ENCODE results near the gene PRKACG. TPM values are rescaled to one million over a fixed set of nuclear protein-coding genes. Genes with fewer than 3 reads are reported as not detected.
"Not testable (repeated sequence)": the region's sequence is repeated elsewhere in the genome, so short reads cannot be mapped to it uniquely, and the experiment has no call there.

PRKACG gene
- total and polyA plus RNA-seq, 2 experiments from 2014 or later, result 0.13 TPM; not detected in 1

GRCh38 chr9:68996462-68996861 lies 17.5 kb downstream of the PRKACG start:
- H3K4me1 ChIP-seq (ENCODE audit: low read depth), result peaks cover 16% of the 10 kb centered on the region
- H3K4me3 ChIP-seq, result no peak overlapping the region
- no peaks in the 10 kb centered on the region for H3K9me3 ChIP-seq (ENCODE audit: low read depth)
- no peak for DNase-seq (ENCODE audit: low read depth in 1 of 2, low spot score in 1 of 2)
- TF ChIP-seq CTCF (IDR thresholded peaks at IDR 0.05; ENCODE audit: low read depth, low read length), result no peak
- H3K27ac ChIP-seq, result no peak overlapping the region
- H3K36me3 ChIP-seq, result no peaks in the 10 kb centered on the region
- no peaks in the 10 kb centered on the region for H3K27me3 ChIP-seq

- Histone ChIP-seq H3K27ac (no peak overlapping the region), H3K4me1 (ENCODE audit: low read depth) (peaks cover 16% of the 10 kb centered on the region), H3K4me3 (no peak overlapping the region), H3K27me3 (no peaks in the 10 kb centered on the region), H3K9me3 (ENCODE audit: low read depth) (no peaks in the 10 kb centered on the region), H3K36me3 (no peaks in the 10 kb centered on the region)
- TF ChIP-seq CTCF (IDR thresholded peaks at IDR 0.05; ENCODE audit: low read depth, low read length), result no peak
- no peak for DNase-seq (ENCODE audit: low read depth in 1 of 2, low spot score in 1 of 2)
These were observed 18.1 kb downstream of the PRKACG start for GRCh38 chr9:68995776-68996175.

DNA sequence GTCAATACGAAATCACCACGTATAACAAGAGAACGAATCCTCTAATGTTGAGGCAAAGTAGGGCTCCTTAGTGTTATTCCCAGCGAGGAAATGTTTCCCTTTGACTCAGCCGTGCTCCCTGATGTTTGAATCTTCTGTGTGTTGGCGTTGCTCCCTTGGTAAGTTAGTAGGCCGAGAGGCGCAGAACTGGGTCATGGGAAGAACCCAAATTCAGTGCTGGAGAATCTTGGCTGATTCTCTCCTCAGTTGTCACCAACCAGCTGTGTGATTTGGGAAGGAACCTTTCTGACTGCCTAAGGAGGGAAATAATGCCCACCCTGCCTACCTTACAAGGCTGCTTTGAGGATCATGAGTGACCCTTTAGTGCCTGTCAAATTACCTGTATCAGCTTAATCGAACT lies 22.5 kb downstream of the PRKACG start:
- Histone ChIP-seq H3K27ac (no peak overlapping the region), H3K4me1 (ENCODE audit: low read depth) (no peaks in the 10 kb centered on the region), H3K4me3 (no peak overlapping the region), H3K9me3 (ENCODE audit: low read depth) (no peaks in the 10 kb centered on the region), H3K36me3 (no peaks in the 10 kb centered on the region), H3K27me3 (no peaks in the 10 kb centered on the region)
- TF ChIP-seq CTCF (IDR thresholded peaks at IDR 0.05; ENCODE audit: low read depth, low read length), result no peak
- DNase-seq (ENCODE audit: low read depth in 1 of 2, low spot score in 1 of 2), result no peak

DNA sequence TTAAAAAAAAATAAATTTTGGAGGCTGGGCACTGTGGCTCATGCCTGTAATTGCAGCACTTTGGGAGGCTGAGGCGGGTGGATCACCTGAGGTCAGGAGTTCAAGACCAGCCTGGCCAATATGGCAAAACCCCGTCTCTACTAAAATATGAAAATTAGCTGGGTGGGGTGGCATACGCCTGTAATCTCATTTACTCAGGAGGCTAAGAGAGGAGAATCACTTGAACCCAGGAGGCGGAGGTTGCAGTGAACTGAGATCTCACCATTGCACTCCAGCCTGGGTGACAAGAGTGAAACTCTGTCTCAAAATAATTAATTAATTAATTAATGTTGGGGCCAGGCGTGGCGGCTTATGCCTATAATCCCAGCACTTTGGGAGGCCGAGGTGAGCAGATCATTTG lies 27.0 kb downstream of the PRKACG start:
- not testable (repeated sequence) for H3K27me3 ChIP-seq; H3K4me3 ChIP-seq; DNase-seq (ENCODE audit: low read depth in 1 of 2, low spot score in 1 of 2); H3K36me3 ChIP-seq; H3K27ac ChIP-seq; H3K9me3 ChIP-seq (ENCODE audit: low read depth)
- H3K4me1 ChIP-seq (ENCODE audit: low read depth), result peaks cover 24% of the 10 kb centered on the region

DNA sequence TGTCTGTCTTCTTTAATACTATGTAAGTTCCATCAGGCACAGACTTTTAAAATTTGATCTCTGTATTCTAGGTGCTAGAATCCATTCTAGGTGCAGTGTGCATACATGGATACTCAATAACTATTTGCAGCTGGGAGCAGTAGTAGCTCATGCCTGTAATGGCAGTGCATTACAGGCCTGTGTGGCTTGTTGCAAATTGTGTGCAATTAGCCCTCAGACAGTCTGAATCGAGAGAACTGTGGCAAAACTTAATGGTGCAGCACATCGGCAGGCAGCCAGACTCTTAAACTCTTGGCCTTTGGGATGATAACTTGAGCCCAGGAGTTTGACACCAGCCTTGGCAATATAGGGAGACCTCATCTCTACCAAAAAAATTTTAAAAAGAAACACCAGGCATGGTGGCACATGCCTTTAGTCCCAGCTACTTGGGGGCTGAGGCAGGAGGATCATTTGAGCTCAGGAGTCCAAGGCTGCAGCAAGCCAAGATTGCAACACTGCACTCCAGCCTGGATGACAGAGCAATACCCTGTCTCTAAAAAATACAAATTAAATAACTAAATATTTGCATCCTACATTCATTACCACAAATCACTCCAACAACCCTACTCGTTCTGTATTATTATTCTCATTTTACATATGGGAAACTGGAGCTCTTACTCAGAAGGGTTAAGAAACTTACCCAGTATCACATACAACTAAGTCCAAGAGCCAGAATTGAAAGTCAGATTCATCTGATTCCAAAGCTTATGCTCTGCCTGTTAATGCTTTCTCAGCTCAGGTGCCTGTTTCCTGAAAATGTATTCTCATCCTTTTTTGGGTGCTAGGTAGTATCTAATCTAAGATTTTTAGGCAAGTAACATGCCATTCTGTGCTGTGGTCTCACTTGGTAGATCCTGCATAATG lies 30.1 kb downstream of the PRKACG start:
- TF ChIP-seq CTCF (IDR thresholded peaks at IDR 0.05; ENCODE audit: low read depth, low read length), result no peak
- no peaks in the 10 kb centered on the region for H3K27me3 ChIP-seq
- peaks cover 55% of the 10 kb centered on the region for H3K4me1 ChIP-seq (ENCODE audit: low read depth)
- H3K4me3 ChIP-seq, result no peak overlapping the region
- no peaks in the 10 kb centered on the region for H3K9me3 ChIP-seq (ENCODE audit: low read depth)
- peak overlapping the region; percentile 90 for H3K27ac ChIP-seq
- no peak for DNase-seq (ENCODE audit: low read depth in 1 of 2, low spot score in 1 of 2)
- no peaks in the 10 kb centered on the region for H3K36me3 ChIP-seq

DNA sequence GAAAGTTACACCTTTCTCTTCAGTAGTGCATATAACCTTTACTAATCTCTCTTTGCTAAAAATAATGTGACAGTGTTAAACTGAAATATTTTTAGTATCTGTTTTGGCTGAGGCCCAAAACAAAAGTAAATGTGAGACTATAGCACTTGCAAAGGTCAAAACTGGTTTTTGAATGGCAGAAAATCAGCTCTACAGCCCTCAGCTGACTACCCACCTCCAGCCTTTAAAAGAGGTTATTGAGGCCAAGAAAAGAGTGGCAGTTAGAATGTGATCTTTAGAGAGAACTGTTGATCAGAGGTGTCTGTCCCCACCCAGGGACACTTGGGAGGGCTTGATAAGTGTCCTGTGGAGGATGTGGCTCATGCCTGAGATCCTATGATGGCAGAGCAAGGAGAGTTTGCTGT lies 30.9 kb downstream of the PRKACG start:
- TF ChIP-seq CTCF (IDR thresholded peaks at IDR 0.05; ENCODE audit: low read depth, low read length), result no peak
- Histone ChIP-seq H3K27ac (peak overlapping the region; percentile 90), H3K4me3 (no peak overlapping the region), H3K36me3 (no peaks in the 10 kb centered on the region), H3K4me1 (ENCODE audit: low read depth) (peaks cover 56% of the 10 kb centered on the region), H3K9me3 (ENCODE audit: low read depth) (no peaks in the 10 kb centered on the region), H3K27me3 (no peaks in the 10 kb centered on the region)
- DNase-seq (ENCODE audit: low read depth in 1 of 2, low spot score in 1 of 2), result peak in 1 of 2 donors; percentile 22
